Panc1 (cell line): ENCODE data around the gene TLE4. TPM values are rescaled to one million over a fixed set of nuclear protein-coding genes. Genes with fewer than 3 reads are reported as not detected.

Source experiments
- ATAC-seq: fragments of 200-7000 bp; cut with Tn5 transposase; 2 replicates; pipeline ENCODE4 v1.9.1; 2020; ENCODE audit warnings: mild to moderate bottlenecking, moderate library complexity
- BruUV-seq: library from RNA; stranded (reverse); fragments of 400-500 nt; replicated peaks from 2 replicates; lab custom pipeline; 2021; lab: Mats Ljungman, UMichigan
- CTCF ChIA-PET: fragments of 300-600 bp; sonication (Branson Sonifier 250); formaldehyde crosslinking; loops from one replicate; lab custom pipeline; 2022; ENCODE audit warnings: antibody characterized with exemption; lab: Charles Lee
- POLR2A ChIA-PET: fragments of 300-600 bp; sonication (Branson Sonifier 250); formaldehyde crosslinking; loops from one replicate; lab custom pipeline; 2022; ENCODE audit warnings: antibody characterized with exemption; lab: Charles Lee
- DNase-seq: peaks from one replicate; pipeline ENCODE4 v3.0.0-alpha.2; 2010; ENCODE audit warnings: low read depth, low spot score
- H3K27ac ChIP-seq: 2 replicates; pipeline ENCODE4 v1.5.1; 2011; ENCODE audit warnings: mild to moderate bottlenecking, low read length, inconsistent platforms
- H3K27me3 ChIP-seq: fragments of 200-500 bp; sonication (Bioruptor generic); 2 replicates; pipeline ENCODE4 v1.6.0; 2014; ENCODE audit warnings: low read length, inconsistent platforms; ENCODE audit not compliant: control insufficient read depth, insufficient read depth
- H3K36me3 ChIP-seq: fragments of 200-500 bp; sonication (Bioruptor generic); 2 replicates; pipeline ENCODE4 v1.5.1; 2014; ENCODE audit warnings: inconsistent platforms, mild to moderate bottlenecking, low read length, moderate library complexity; ENCODE audit not compliant: control insufficient read depth, insufficient read depth
- H3K4me1 ChIP-seq: 2 replicates; pipeline ENCODE4 v1.5.1; 2011; ENCODE audit warnings: inconsistent platforms, mild to moderate bottlenecking, low read length, moderate library complexity; ENCODE audit not compliant: control insufficient read depth, insufficient read depth
- H3K4me3 ChIP-seq, 2 experiments: 2 replicates each; pipeline ENCODE4 v1.5.1; 2011 to 2012; ENCODE audit warnings: low read depth in 2 of 2, low read length in 2 of 2, mild to moderate bottlenecking in 2 of 2, inconsistent platforms in 1 of 2, moderate library complexity in 1 of 2
- H3K9me3 ChIP-seq: fragments of 200-500 bp; sonication (Bioruptor generic); 2 replicates; pipeline ENCODE4 v1.5.1; 2014; ENCODE audit warnings: low read depth, mild to moderate bottlenecking, inconsistent platforms, low read length, moderate library complexity; ENCODE audit not compliant: control insufficient read depth, insufficient read depth
- CTCF ChIP-seq: fragments of 450-650 bp; IDR thresholded peaks from 2 replicates; pipeline ENCODE4 v1.5.1; 2017; ENCODE audit warnings: mild to moderate bottlenecking
- POLR2AphosphoS5 ChIP-seq: IDR thresholded peaks from 2 replicates; pipeline ENCODE4 v1.6.1; 2012; ENCODE audit warnings: mild to moderate bottlenecking, low read depth, low read length, moderate library complexity
- SIN3A ChIP-seq: IDR thresholded peaks from 2 replicates; pipeline ENCODE4 v1.6.1; 2012; ENCODE audit warnings: low read depth, mild to moderate bottlenecking, low read length, moderate library complexity, borderline replicate concordance; ENCODE audit not compliant: insufficient read depth
- TCF7L2 ChIP-seq: IDR thresholded peaks from 2 replicates; pipeline ENCODE4 v1.6.1; 2011; ENCODE audit warnings: mild to moderate bottlenecking, low read depth, low read length, inconsistent platforms
- in situ Hi-C: cut with HindIII; loops from 2 replicates; pipeline ENCODE4 v1.10.0; 2016; ENCODE audit warnings: low sequenced_read_pairs, low pct_unique_long_range_greater_than_20kb
- intact Hi-C: fragments of 100-400 bp; cut with micrococcal nuclease; formaldehyde crosslinking; loops from one replicate; pipeline ENCODE4 v1.10.0; 2022; ENCODE audit not compliant: unreplicated experiment
- total RNA-seq: library from RNA; stranded (reverse); gene quantifications from one replicate; pipeline ENCODE4 v1.2.1, GENCODE V29; 2021; ENCODE audit not compliant: unreplicated experiment
- TF ChIP-seq, protein P1 (sequence below), 2 experiments: IDR thresholded peaks; 2 replicates each; pipeline ENCODE4 v1.6.1; 2011 to 2012; ENCODE audit warnings: low read depth in 2 of 2, control low read depth in 1 of 2, low read length in 1 of 2, mild to moderate bottlenecking in 1 of 2, moderate library complexity in 1 of 2; ENCODE audit not compliant: insufficient read depth in 1 of 2

TLE4 gene
- total RNA-seq, 1 experiment from 2014 or later: 8.7 TPM

GRCh38 chr9:79616971-79617370 lies 45.2 kb downstream of the TLE4 start:
- no peaks in the 10 kb centered on the region for H3K36me3 ChIP-seq
- POLR2A ChIA-PET: no interaction called here
- H3K27me3 ChIP-seq: no peaks in the 10 kb centered on the region
- no TSS peak for BruUV-seq
- H3K4me1 ChIP-seq: no peaks in the 10 kb centered on the region
- ATAC-seq: no peak
- in situ Hi-C loops (no loop called here), intact Hi-C loops (no loop called here)
- CTCF ChIA-PET: no interaction called here
- H3K9me3 ChIP-seq: no peaks in the 10 kb centered on the region
- no peak overlapping the region for H3K4me3 ChIP-seq
- DNase-seq: no peak
- TF ChIP-seq TCF7L2 (no peak), SIN3A (no peak), CTCF (no peak), POLR2AphosphoS5 (no peak)
- TF ChIP-seq, protein P1, sequence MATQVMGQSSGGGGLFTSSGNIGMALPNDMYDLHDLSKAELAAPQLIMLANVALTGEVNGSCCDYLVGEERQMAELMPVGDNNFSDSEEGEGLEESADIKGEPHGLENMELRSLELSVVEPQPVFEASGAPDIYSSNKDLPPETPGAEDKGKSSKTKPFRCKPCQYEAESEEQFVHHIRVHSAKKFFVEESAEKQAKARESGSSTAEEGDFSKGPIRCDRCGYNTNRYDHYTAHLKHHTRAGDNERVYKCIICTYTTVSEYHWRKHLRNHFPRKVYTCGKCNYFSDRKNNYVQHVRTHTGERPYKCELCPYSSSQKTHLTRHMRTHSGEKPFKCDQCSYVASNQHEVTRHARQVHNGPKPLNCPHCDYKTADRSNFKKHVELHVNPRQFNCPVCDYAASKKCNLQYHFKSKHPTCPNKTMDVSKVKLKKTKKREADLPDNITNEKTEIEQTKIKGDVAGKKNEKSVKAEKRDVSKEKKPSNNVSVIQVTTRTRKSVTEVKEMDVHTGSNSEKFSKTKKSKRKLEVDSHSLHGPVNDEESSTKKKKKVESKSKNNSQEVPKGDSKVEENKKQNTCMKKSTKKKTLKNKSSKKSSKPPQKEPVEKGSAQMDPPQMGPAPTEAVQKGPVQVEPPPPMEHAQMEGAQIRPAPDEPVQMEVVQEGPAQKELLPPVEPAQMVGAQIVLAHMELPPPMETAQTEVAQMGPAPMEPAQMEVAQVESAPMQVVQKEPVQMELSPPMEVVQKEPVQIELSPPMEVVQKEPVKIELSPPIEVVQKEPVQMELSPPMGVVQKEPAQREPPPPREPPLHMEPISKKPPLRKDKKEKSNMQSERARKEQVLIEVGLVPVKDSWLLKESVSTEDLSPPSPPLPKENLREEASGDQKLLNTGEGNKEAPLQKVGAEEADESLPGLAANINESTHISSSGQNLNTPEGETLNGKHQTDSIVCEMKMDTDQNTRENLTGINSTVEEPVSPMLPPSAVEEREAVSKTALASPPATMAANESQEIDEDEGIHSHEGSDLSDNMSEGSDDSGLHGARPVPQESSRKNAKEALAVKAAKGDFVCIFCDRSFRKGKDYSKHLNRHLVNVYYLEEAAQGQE (IDR thresholded peaks at IDR 0.05; ENCODE audit: insufficient read depth in 1 of 2, low read depth in 2 of 2, low read length in 1 of 2): no peak
- H3K27ac ChIP-seq: no peak overlapping the region

GRCh38 chr9:79617395-79617794 lies 45.6 kb downstream of the TLE4 start:
- Histone ChIP-seq H3K27ac (no peak overlapping the region), H3K9me3 (no peaks in the 10 kb centered on the region), H3K27me3 (no peaks in the 10 kb centered on the region), H3K4me1 (no peaks in the 10 kb centered on the region), H3K36me3 (no peaks in the 10 kb centered on the region), H3K4me3 (no peak overlapping the region)
- BruUV-seq: no TSS peak
- intact Hi-C loops: no loop called here
- in situ Hi-C loops: no loop called here
- POLR2A ChIA-PET: no interaction called here
- CTCF ChIA-PET: no interaction called here
- ATAC-seq (no peak), DNase-seq (no peak)
- TF ChIP-seq SIN3A (no peak), CTCF (no peak), TCF7L2 (no peak)
- TF ChIP-seq, protein P1 (IDR thresholded peaks at IDR 0.05; ENCODE audit: insufficient read depth in 1 of 2, low read depth in 2 of 2, low read length in 1 of 2): no peak
